ENCODE measurements around the gene TUB. TPM values are rescaled to one million over a fixed set of nuclear protein-coding genes. Genes with fewer than 3 reads are reported as not detected.

The TUB gene
- total RNA-seq, 1 experiment from 2014 or later, result not detected

DNA sequence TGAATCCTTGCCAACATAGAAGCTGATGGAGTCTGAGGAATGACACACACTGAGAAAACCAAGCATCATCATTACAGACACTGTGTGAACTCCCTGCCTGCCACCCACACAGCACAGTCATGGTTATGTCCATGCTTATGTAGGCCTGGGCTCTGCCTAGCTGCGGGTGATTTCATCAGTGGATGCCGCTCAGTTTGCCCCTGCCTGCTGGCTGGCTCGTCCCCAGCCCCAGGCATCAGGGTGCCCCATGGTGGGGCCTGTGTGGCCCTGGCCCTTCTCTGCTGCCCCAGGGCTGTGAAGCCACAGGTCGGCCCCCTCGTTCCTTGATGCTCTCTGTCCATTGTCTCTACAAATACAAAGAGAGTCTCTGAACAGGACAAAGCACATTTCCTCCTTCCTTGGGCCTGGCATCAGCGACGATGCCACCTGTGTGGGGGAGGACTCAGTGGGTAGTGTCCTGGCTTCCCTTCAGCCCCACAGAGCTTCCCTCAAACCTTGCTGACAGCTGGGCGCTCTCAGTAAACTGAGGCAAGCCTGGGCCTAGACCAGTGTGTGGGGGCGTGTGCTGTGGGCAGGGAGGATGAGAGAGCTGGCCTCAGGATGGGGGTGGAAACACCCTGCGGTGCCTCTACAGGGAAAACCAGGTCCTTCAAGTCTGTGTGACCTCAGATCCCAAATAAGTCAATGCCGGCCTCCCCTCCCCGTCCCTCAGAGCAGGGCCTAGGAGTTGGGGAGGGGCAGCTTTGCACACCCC is 20.0 kb upstream of the TUB start:
- DNase-seq, result no peak
- no peak overlapping the region for H3K27ac ChIP-seq
- TF ChIP-seq, protein P1, sequence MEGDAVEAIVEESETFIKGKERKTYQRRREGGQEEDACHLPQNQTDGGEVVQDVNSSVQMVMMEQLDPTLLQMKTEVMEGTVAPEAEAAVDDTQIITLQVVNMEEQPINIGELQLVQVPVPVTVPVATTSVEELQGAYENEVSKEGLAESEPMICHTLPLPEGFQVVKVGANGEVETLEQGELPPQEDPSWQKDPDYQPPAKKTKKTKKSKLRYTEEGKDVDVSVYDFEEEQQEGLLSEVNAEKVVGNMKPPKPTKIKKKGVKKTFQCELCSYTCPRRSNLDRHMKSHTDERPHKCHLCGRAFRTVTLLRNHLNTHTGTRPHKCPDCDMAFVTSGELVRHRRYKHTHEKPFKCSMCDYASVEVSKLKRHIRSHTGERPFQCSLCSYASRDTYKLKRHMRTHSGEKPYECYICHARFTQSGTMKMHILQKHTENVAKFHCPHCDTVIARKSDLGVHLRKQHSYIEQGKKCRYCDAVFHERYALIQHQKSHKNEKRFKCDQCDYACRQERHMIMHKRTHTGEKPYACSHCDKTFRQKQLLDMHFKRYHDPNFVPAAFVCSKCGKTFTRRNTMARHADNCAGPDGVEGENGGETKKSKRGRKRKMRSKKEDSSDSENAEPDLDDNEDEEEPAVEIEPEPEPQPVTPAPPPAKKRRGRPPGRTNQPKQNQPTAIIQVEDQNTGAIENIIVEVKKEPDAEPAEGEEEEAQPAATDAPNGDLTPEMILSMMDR (conservative IDR thresholded peaks at IDR 0.05), result no peak
- no peak overlapping the region for H2AFZ ChIP-seq
- H4K20me1 ChIP-seq (ENCODE audit: insufficient read depth), result no peaks in the 10 kb centered on the region
- no TSS peak for BruUV-seq (replicated peaks)
- no peak overlapping the region for H3K4me2 ChIP-seq
- CTCF ChIA-PET, result no interaction called here
- no peaks in the 10 kb centered on the region for H3K4me1 ChIP-seq (replicated peaks; ENCODE audit: insufficient read depth)
- no peaks in the 10 kb centered on the region for H3K79me2 ChIP-seq (ENCODE audit: low read depth)
- POLR2A ChIA-PET (ENCODE audit: unreplicated experiment), result no interaction called here
- no peaks in the 10 kb centered on the region for H3K27me3 ChIP-seq (ENCODE audit: insufficient read depth, low read depth)
- H3F3A ChIP-seq (ENCODE audit: insufficient read depth, low read depth), result no peaks in the 10 kb centered on the region
- H3K4me3 ChIP-seq, result no peak overlapping the region
- no peaks in the 10 kb centered on the region for H3K9me2 ChIP-seq (ENCODE audit: insufficient read depth)
- no peaks in the 10 kb centered on the region for H3K9me3 ChIP-seq (ENCODE audit: insufficient read depth, low read depth)
- H3K36me3 ChIP-seq (ENCODE audit: low read depth), result no peaks in the 10 kb centered on the region
- intact Hi-C loops (cut with micrococcal nuclease; ENCODE audit: unreplicated experiment), result no loop called here

DNA sequence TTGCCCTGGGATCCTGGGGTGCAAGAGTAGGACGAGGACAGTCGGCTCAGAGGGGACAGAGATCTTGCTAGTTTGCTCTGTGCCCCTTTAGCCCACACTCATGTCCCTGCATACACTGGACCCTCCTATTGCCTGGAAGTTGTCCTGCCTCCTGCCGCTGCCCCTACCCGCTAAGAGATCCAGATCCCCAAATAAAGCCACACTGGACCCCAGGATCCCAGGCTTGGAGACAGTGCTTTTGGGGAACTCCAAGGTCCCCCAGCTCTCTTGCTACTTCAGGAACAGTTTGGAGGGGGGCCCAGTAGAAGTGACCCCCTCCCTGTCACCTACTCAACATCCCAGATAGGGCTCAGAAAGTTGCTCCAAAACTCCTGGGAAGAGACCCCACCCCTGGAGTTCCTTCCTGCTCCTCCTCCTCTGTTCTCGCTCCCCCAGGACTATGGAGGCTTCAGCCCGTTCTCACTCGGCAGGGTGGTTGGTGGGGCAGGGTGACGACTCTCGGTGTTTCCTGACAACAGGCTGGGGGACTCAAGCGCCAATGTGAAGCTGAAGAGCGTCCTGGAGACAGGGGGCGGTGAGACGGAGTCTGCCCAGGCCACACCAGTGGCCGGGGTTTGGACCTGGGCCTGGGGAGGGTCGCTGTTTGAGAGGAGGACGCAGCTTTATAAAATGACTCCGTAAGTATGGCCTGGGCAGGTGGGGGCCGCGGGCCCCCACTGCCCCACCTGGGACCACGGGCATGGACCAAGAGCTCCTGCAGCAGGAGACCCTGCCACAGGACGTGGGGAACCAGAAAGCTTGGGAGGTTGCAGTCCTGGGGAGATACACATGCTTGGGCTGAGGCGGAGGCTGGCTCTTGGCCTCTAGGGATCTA is 19.2 kb upstream of the TUB start:
- Histone ChIP-seq H3F3A (ENCODE audit: insufficient read depth, low read depth) (no peaks in the 10 kb centered on the region), H3K27ac (no peak overlapping the region), H3K27me3 (ENCODE audit: insufficient read depth, low read depth) (no peaks in the 10 kb centered on the region), H3K4me1 (replicated peaks; ENCODE audit: insufficient read depth) (no peaks in the 10 kb centered on the region), H4K20me1 (ENCODE audit: insufficient read depth) (no peaks in the 10 kb centered on the region), H3K36me3 (ENCODE audit: low read depth) (no peaks in the 10 kb centered on the region), H3K4me2 (no peak overlapping the region), H3K79me2 (ENCODE audit: low read depth) (no peaks in the 10 kb centered on the region), H2AFZ (no peak overlapping the region), H3K4me3 (no peak overlapping the region), H3K9me3 (ENCODE audit: insufficient read depth, low read depth) (no peaks in the 10 kb centered on the region), H3K9me2 (ENCODE audit: insufficient read depth) (no peaks in the 10 kb centered on the region)
- TF ChIP-seq EZH2 (IDR thresholded peaks at IDR 0.05; ENCODE audit: low read depth), result no peak
- TF ChIP-seq, protein P1 (conservative IDR thresholded peaks at IDR 0.05), result no peak
- intact Hi-C loops (cut with micrococcal nuclease; ENCODE audit: unreplicated experiment), result no loop called here
- POLR2A ChIA-PET (ENCODE audit: unreplicated experiment), result no interaction called here
- BruUV-seq (replicated peaks), result no TSS peak
- CTCF ChIA-PET, result no interaction called here
- no peak for DNase-seq

DNA sequence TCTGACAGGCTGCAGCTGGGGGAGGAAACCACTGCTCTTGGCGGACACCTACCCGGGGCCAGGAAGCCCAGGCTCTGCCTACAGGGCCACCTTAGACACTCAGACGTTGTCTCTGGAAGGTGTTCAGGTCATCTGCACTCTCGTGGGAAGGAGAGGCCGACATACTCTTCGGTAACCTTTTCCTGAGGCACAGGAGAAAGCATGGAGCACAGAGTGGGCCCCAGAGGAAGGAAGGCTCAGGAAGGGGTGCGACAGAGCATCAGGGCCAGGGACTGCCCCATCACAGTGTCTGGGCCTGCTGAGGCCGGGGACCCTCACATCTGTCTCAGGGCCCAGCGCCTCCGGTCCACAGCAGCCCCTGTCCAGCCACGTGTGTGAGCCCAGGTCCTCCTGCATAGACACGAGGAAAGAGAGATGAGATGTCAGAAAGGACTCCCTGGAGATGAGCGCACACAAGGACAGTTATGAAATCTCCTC is 18.2 kb upstream of the TUB start:
- Histone ChIP-seq H3K79me2 (ENCODE audit: low read depth) (no peaks in the 10 kb centered on the region), H3K27me3 (ENCODE audit: insufficient read depth, low read depth) (no peaks in the 10 kb centered on the region), H3K9me2 (ENCODE audit: insufficient read depth) (no peaks in the 10 kb centered on the region), H3K4me2 (no peak overlapping the region), H4K20me1 (ENCODE audit: insufficient read depth) (no peaks in the 10 kb centered on the region), H2AFZ (no peak overlapping the region), H3K4me1 (replicated peaks; ENCODE audit: insufficient read depth) (no peaks in the 10 kb centered on the region), H3K9me3 (ENCODE audit: insufficient read depth, low read depth) (no peaks in the 10 kb centered on the region), H3F3A (ENCODE audit: insufficient read depth, low read depth) (no peaks in the 10 kb centered on the region), H3K4me3 (no peak overlapping the region), H3K27ac (no peak overlapping the region), H3K36me3 (ENCODE audit: low read depth) (no peaks in the 10 kb centered on the region)
- intact Hi-C loops (cut with micrococcal nuclease; ENCODE audit: unreplicated experiment), result no loop called here
- ChIA-PET CTCF (no interaction called here), POLR2A (ENCODE audit: unreplicated experiment) (no interaction called here)
- no peak for DNase-seq
- no TSS peak for BruUV-seq (replicated peaks)
- no peak for TF ChIP-seq EZH2 (IDR thresholded peaks at IDR 0.05; ENCODE audit: low read depth)
